Keratinocyte (primary cell): ENCODE data around the gene SLC38A8. TPM values are rescaled to one million over a fixed set of nuclear protein-coding genes. Genes with fewer than 3 reads are reported as not detected.

Experiments
- DNase-seq: peaks from one replicate; pipeline ENCODE4 v3.0.0-alpha.2; 2011; ENCODE audit warnings: low read depth, missing footprints, low spot score
- FAIRE-seq: peaks from 2 replicates; lab custom pipeline; 2011; peaks lifted over from hg19 to GRCh38; lab: Jason Lieb, UNC
- H2AFZ ChIP-seq: 2 replicates; pipeline ENCODE4 v1.6.0; 2012; ENCODE audit warnings: low read length, control low read depth, inconsistent platforms; ENCODE audit not compliant: control insufficient read depth
- H3K27ac ChIP-seq: 2 replicates; pipeline ENCODE4 v1.5.1; 2011; ENCODE audit warnings: low read length; ENCODE audit not compliant: control insufficient read depth, insufficient read depth
- H3K27me3 ChIP-seq: 3 replicates; pipeline ENCODE4 v1.6.0; 2011; ENCODE audit warnings: low read length; ENCODE audit not compliant: control insufficient read depth, insufficient read depth; ENCODE audit errors: extremely low read depth
- H3K36me3 ChIP-seq, 2 experiments: 2 replicates in 1 of 2; 3 replicates in 1 of 2; pipeline ENCODE4 v1.5.1; 2011; ENCODE audit warnings: low read length in 2 of 2, mild to moderate bottlenecking in 1 of 2; ENCODE audit not compliant: control insufficient read depth in 2 of 2, insufficient read depth in 2 of 2; ENCODE audit errors: extremely low read depth in 1 of 2
- H3K4me1 ChIP-seq: 3 replicates; pipeline ENCODE4 v1.5.1; 2011; ENCODE audit warnings: low read length; ENCODE audit not compliant: control insufficient read depth, insufficient read depth; ENCODE audit errors: extremely low read depth
- H3K4me2 ChIP-seq: 3 replicates; pipeline ENCODE4 v1.6.0; 2011; ENCODE audit warnings: low read depth, low read length; ENCODE audit not compliant: control insufficient read depth, insufficient read depth; ENCODE audit errors: extremely low read depth
- H3K4me3 ChIP-seq, 3 experiments: fragments of 200-600 bp in 1 of 3; sonication (generic) in 1 of 3; 2 replicates in 2 of 3; 3 replicates in 1 of 3; pipeline ENCODE4 v1.5.1; 2011 to 2016; ENCODE audit warnings: low read length in 3 of 3, mild to moderate bottlenecking in 3 of 3, control low read depth in 2 of 3, inconsistent platforms in 1 of 3, low read depth in 1 of 3, mixed read lengths in 1 of 3, mixed run types in 1 of 3, moderate library complexity in 1 of 3; ENCODE audit not compliant: control insufficient read depth in 2 of 3, insufficient read depth in 2 of 3; ENCODE audit errors: extremely low read depth in 1 of 3
- H3K79me2 ChIP-seq: 2 replicates; pipeline ENCODE4 v1.6.0; 2012; ENCODE audit warnings: low read length; ENCODE audit not compliant: control insufficient read depth, insufficient read depth
- H3K9ac ChIP-seq: 3 replicates; pipeline ENCODE4 v1.6.0; 2011; ENCODE audit warnings: low read length; ENCODE audit not compliant: control insufficient read depth, insufficient read depth; ENCODE audit errors: extremely low read depth
- H3K9me1 ChIP-seq: 3 replicates; pipeline ENCODE4 v1.6.0; 2011; ENCODE audit warnings: low read length; ENCODE audit not compliant: control insufficient read depth, insufficient read depth; ENCODE audit errors: extremely low read depth
- H3K9me3 ChIP-seq: 2 replicates; pipeline ENCODE4 v1.5.1; 2012; ENCODE audit warnings: low read depth, low read length; ENCODE audit not compliant: control insufficient read depth
- H4K20me1 ChIP-seq: 3 replicates; pipeline ENCODE4 v1.6.0; 2011; ENCODE audit warnings: low read length; ENCODE audit not compliant: control insufficient read depth, insufficient read depth; ENCODE audit errors: extremely low read depth
- EZH2 ChIP-seq: IDR thresholded peaks from one replicate; pipeline ENCODE4 v1.6.1; 2012; ENCODE audit warnings: inconsistent platforms, mild to moderate bottlenecking, low read length, moderate library complexity
- dilution Hi-C: fragments of 300-500 bp; cut with MboI; formaldehyde crosslinking; loops from one replicate; pipeline ENCODE4 v1.7.0; 2020; ENCODE audit warnings: low sequenced_read_pairs; ENCODE audit not compliant: extremely low pct_ligation_motif_present
- polyA plus RNA-seq, 5 experiments: library from polyadenylated mRNA; depleted of rRNA in 3 of 5; stranded (reverse) in 3 of 5; stranded (forward) in 1 of 5; unstranded in 1 of 5; fragments of >200 nt; gene quantifications; 1 replicate in 1 of 5; 2 replicates in 3 of 5; 3 replicates in 1 of 5; pipeline versions ENCODE4 v1.2.1 to v1.2.3, GENCODE V29; 2011 to 2012; ENCODE audit warnings: missing spikeins in 2 of 5, low read depth in 1 of 5, low replicate concordance in 1 of 5
- TF ChIP-seq, protein P1 (sequence below), 3 experiments: IDR thresholded peaks in 1 of 3; conservative IDR thresholded peaks in 1 of 3; optimal IDR thresholded peaks in 1 of 3; 2 replicates in 2 of 3; 3 replicates in 1 of 3; pipeline versions ENCODE3 to v1.5.1; 2011; ENCODE audit warnings: low read length in 3 of 3, mild to moderate bottlenecking in 3 of 3, moderate library complexity in 2 of 3, control low read depth in 1 of 3, inconsistent platforms in 1 of 3; ENCODE audit not compliant: insufficient read depth in 2 of 3; ENCODE audit errors: extremely low read depth in 1 of 3

Gene SLC38A8
- polyA plus RNA-seq, 1 donor (not counting 4 experiments of a cell fraction or from before 2014, with no cell fraction given): not detected

DNA sequence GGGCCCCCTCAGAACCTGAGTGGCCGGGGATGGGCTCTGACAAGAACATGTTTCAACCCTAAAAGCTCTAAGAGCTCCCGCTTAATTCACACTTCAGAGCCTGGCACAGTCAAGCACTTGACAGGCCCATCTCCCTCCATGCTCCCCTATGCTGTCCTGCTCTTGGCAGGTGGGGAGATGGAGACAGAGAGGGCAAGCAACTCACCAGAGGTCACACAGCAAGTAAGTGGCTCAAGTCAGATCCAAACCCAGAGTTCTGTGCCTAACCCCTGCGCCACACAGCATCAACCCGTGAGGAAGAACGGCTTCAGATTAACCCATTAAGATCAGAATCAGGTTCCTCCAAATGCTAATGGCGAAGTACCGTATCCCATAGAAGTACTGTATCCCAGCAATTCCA, 38.2 kb downstream of the SLC38A8 start:
- Histone ChIP-seq H4K20me1 (no peaks in the 10 kb centered on the region), H3K9ac (no peak overlapping the region), H3K27ac (no peak overlapping the region), H3K36me3 (no peaks in the 10 kb centered on the region), H3K4me1 (no peaks in the 10 kb centered on the region), H3K9me1 (no peaks in the 10 kb centered on the region), H3K27me3 (peaks cover 21% of the 10 kb centered on the region), H3K79me2 (no peaks in the 10 kb centered on the region), H3K9me3 (no peaks in the 10 kb centered on the region), H3K4me3 (no peak overlapping the region), H2AFZ (no peak overlapping the region), H3K4me2 (no peak overlapping the region)
- TF ChIP-seq EZH2: no peak
- TF ChIP-seq, protein P1, sequence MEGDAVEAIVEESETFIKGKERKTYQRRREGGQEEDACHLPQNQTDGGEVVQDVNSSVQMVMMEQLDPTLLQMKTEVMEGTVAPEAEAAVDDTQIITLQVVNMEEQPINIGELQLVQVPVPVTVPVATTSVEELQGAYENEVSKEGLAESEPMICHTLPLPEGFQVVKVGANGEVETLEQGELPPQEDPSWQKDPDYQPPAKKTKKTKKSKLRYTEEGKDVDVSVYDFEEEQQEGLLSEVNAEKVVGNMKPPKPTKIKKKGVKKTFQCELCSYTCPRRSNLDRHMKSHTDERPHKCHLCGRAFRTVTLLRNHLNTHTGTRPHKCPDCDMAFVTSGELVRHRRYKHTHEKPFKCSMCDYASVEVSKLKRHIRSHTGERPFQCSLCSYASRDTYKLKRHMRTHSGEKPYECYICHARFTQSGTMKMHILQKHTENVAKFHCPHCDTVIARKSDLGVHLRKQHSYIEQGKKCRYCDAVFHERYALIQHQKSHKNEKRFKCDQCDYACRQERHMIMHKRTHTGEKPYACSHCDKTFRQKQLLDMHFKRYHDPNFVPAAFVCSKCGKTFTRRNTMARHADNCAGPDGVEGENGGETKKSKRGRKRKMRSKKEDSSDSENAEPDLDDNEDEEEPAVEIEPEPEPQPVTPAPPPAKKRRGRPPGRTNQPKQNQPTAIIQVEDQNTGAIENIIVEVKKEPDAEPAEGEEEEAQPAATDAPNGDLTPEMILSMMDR (optimal IDR thresholded peaks at IDR 0.05 in 1 of 3, IDR thresholded peaks at IDR 0.05 in 1 of 3, conservative IDR thresholded peaks at IDR 0.05 in 1 of 3; ENCODE audit: extremely low read depth in 1 of 3, insufficient read depth in 2 of 3, low read length in 3 of 3): no peak
- FAIRE-seq (no peak), DNase-seq (no peak)
- dilution Hi-C loops: no loop called here

DNA sequence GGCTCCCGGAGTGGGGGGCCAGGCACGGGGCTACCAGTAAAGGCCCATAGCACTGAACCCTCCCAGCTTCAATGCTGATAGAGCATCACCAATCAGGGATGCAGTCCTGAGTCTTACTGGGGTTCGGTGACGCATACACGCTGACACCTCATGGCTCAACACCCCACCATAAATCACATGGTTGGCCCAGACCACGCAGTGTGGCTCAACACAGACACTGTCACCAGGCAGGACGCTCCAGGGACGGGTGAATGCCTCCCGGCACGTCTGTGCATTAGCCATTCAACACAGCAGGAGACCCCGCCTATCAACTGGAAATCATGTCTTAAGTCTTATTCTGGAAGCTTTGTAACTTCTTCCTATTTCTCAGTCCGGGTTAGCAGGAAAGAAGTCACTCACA, 39.6 kb downstream of the SLC38A8 start:
- H3K27me3 ChIP-seq: peaks cover 24% of the 10 kb centered on the region
- no peaks in the 10 kb centered on the region for H3K79me2 ChIP-seq
- no peak overlapping the region for H3K9ac ChIP-seq
- H3K4me2 ChIP-seq: no peak overlapping the region
- H2AFZ ChIP-seq: no peak overlapping the region
- no peaks in the 10 kb centered on the region for H3K4me1 ChIP-seq
- H3K36me3 ChIP-seq: no peaks in the 10 kb centered on the region
- no peak overlapping the region for H3K4me3 ChIP-seq
- no peaks in the 10 kb centered on the region for H4K20me1 ChIP-seq
- no peaks in the 10 kb centered on the region for H3K9me3 ChIP-seq
- no peak overlapping the region for H3K27ac ChIP-seq
- FAIRE-seq (no peak), DNase-seq (no peak)
- TF ChIP-seq, protein P1 (optimal IDR thresholded peaks at IDR 0.05 in 1 of 3, IDR thresholded peaks at IDR 0.05 in 1 of 3, conservative IDR thresholded peaks at IDR 0.05 in 1 of 3; ENCODE audit: extremely low read depth in 1 of 3, insufficient read depth in 2 of 3, low read length in 3 of 3): no peak
- no peak for TF ChIP-seq EZH2
- H3K9me1 ChIP-seq: no peaks in the 10 kb centered on the region
- dilution Hi-C loops: no loop called here
